Activated T-cell treated with anti-CD3 and anti-CD28 coated beads for 4 hours (primary cell): ENCODE data around the gene SLC7A6OS.
A peak's percentile ranks its signal among the peaks of the same experiment; 100 is the strongest.

ENCODE experiments used
- DNase-seq: peaks from one replicate; pipeline ENCODE4 v3.0.0-alpha.2; 2020

The SLC7A6OS gene

GRCh38 chr16:68343137-68343536, 32.4 kb upstream of the SLC7A6OS start:
- no peak for DNase-seq

- no peak for DNase-seq
Observed at GRCh38 chr16:68342620-68343019, 31.9 kb upstream of the SLC7A6OS start.

GRCh38 chr16:68339214-68339613, 28.5 kb upstream of the SLC7A6OS start:
- DNase-seq, result no peak

- no peak for DNase-seq
Observed at GRCh38 chr16:68338326-68339119, 27.8 kb upstream of the SLC7A6OS start.

GRCh38 chr16:68335175-68335574, 24.4 kb upstream of the SLC7A6OS start:
- DNase-seq, result no peak

- DNase-seq, result no peak
Observed at GRCh38 chr16:68332411-68333121, 21.8 kb upstream of the SLC7A6OS start.

- no peak for DNase-seq
Observed at GRCh38 chr16:68331879-68332410, 21.2 kb upstream of the SLC7A6OS start.

- no peak for DNase-seq
Observed at GRCh38 chr16:68328860-68329390, 18.2 kb upstream of the SLC7A6OS start.

- peak; percentile 74 for DNase-seq
Observed at GRCh38 chr16:68328151-68328859, 17.6 kb upstream of the SLC7A6OS start.

GRCh38 chr16:68324780-68325357, 14.1 kb upstream of the SLC7A6OS start:
- no peak for DNase-seq

GRCh38 chr16:68324336-68324735, 13.6 kb upstream of the SLC7A6OS start:
- no peak for DNase-seq

GRCh38 chr16:68319185-68319908, 8.6 kb upstream of the SLC7A6OS start:
- DNase-seq, result no peak

- no peak for DNase-seq
Observed at GRCh38 chr16:68313116-68313515, 2.4 kb upstream of the SLC7A6OS start.

- DNase-seq, result no peak
Observed at GRCh38 chr16:68310437-68310773, 341 bp downstream of the SLC7A6OS start.

GRCh38 chr16:68309799-68310198, 947 bp downstream of the SLC7A6OS start:
- DNase-seq, result no peak

- no peak for DNase-seq
Observed at GRCh38 chr16:68306633-68307032, 4.1 kb downstream of the SLC7A6OS start.

GRCh38 chr16:68300734-68301459, 9.8 kb downstream of the SLC7A6OS start:
- DNase-seq, result no peak

- no peak for DNase-seq
Observed at GRCh38 chr16:68299571-68300453, 10.9 kb downstream of the SLC7A6OS start.

GRCh38 chr16:68298907-68299561, 11.7 kb downstream of the SLC7A6OS start:
- no peak for DNase-seq

- DNase-seq, result no peak
Observed at GRCh38 chr16:68298312-68298711, 12.4 kb downstream of the SLC7A6OS start.
